GM12878 (cell line): ENCODE measurements around the gene SSH3. TPM values are rescaled to one million over a fixed set of nuclear protein-coding genes. Genes with fewer than 3 reads are reported as not detected.

Experiments
- ATAC-seq: fragments of 200-7000 bp; cut with Tn5 transposase; 3 replicates; pipeline ENCODE4 v1.9.1; 2020; ENCODE audit warnings: mild to moderate bottlenecking, moderate library complexity
- BruUV-seq: library from RNA; stranded (reverse); fragments of 400-500 nt; replicated peaks from 2 replicates; lab custom pipeline; 2021; lab: Mats Ljungman, UMichigan
- CTCF ChIA-PET: fragments of 300-600 bp; sonication (Branson Sonifier 250); formaldehyde crosslinking; extraction: SDS; loops from one replicate; lab custom pipeline; 2021; ENCODE audit warnings: inconsistent platforms; lab: Yijun Ruan, JAX
- POLR2A ChIA-PET: fragments of 350-600 bp; formaldehyde crosslinking; extraction: SDS; loops from one replicate; lab custom pipeline; 2021; ENCODE audit warnings: inconsistent platforms; lab: Charles Lee
- RAD21 ChIA-PET: fragments of 300-600 bp; sonication (Branson Sonifier 250); formaldehyde crosslinking; loops from one replicate; lab custom pipeline; 2023; ENCODE audit warnings: antibody characterized with exemption; ENCODE audit not compliant: unreplicated experiment; lab: Charles Lee
- SMC1A ChIA-PET: fragments of 300-600 bp; sonication (Branson Sonifier 250); formaldehyde crosslinking; loops from one replicate; lab custom pipeline; 2023; ENCODE audit not compliant: unreplicated experiment, uncharacterized antibody; lab: Charles Lee
- DNase-seq: peaks from one replicate; pipeline ENCODE4 v3.0.0-alpha.2; 2011; ENCODE audit warnings: low read depth, low spot score
- FAIRE-seq: peaks from 3 replicates; lab custom pipeline; 2011; peaks lifted over from hg19 to GRCh38; lab: Jason Lieb, UNC
- H2AFZ ChIP-seq: 2 replicates; pipeline ENCODE4 v1.6.0; 2011; ENCODE audit warnings: low read depth, low read length, control low read depth; ENCODE audit not compliant: control insufficient read depth
- H3K27ac ChIP-seq: 2 replicates; pipeline ENCODE4 v1.5.1; 2011; ENCODE audit warnings: control low read depth; ENCODE audit not compliant: control insufficient read depth, insufficient read depth
- H3K27me3 ChIP-seq, 2 experiments: replicated peaks in 1 of 2; 2 replicates each; pipeline versions ENCODE4 v1.6.0 to v1.6.1; 2011; ENCODE audit warnings: low read length in 1 of 2; ENCODE audit not compliant: control insufficient read depth in 2 of 2, insufficient read depth in 2 of 2
- H3K36me3 ChIP-seq, 2 experiments: 2 replicates each; pipeline ENCODE4 v1.5.1; 2011; ENCODE audit warnings: low read length in 1 of 2; ENCODE audit not compliant: control insufficient read depth in 2 of 2, insufficient read depth in 2 of 2
- H3K4me1 ChIP-seq: 2 replicates; pipeline ENCODE4 v1.6.1; 2011; ENCODE audit warnings: mild to moderate bottlenecking, low read length, moderate library complexity, mixed read lengths; ENCODE audit not compliant: control insufficient read depth, insufficient read depth
- H3K4me2 ChIP-seq: 2 replicates; pipeline ENCODE4 v1.6.0; 2011; ENCODE audit warnings: control low read depth; ENCODE audit not compliant: control insufficient read depth, insufficient read depth
- H3K4me3 ChIP-seq: fragments of 200-600 bp; sonication (generic); 2 replicates; pipeline ENCODE4 v1.5.1; 2016
- H3K79me2 ChIP-seq: 2 replicates; pipeline ENCODE4 v1.6.0; 2011; ENCODE audit warnings: low read length; ENCODE audit not compliant: control insufficient read depth, insufficient read depth
- H3K9ac ChIP-seq: 2 replicates; pipeline ENCODE4 v1.8.0; 2011; ENCODE audit warnings: low read length, control low read depth, mixed read lengths; ENCODE audit not compliant: control insufficient read depth, insufficient read depth
- H3K9me3 ChIP-seq: replicated peaks from 3 replicates; pipeline ENCODE4 v1.5.1; 2011; ENCODE audit warnings: mild to moderate bottlenecking, low read length; ENCODE audit not compliant: control insufficient read depth, insufficient read depth
- H4K20me1 ChIP-seq: 2 replicates; pipeline ENCODE4 v1.6.0; 2011; ENCODE audit not compliant: control insufficient read depth, insufficient read depth
- MEF2A ChIP-seq: IDR thresholded peaks from 2 replicates; pipeline ENCODE4 v1.6.1; 2011; ENCODE audit warnings: low read depth, mild to moderate bottlenecking, low read length, moderate library complexity; ENCODE audit not compliant: insufficient read depth
- SRF ChIP-seq, 2 experiments: IDR thresholded peaks; 2 replicates each; pipeline ENCODE4 v1.6.1; 2011; ENCODE audit warnings: low read depth in 2 of 2, low read length in 2 of 2, mild to moderate bottlenecking in 1 of 2, moderate library complexity in 1 of 2
- WGBS: methylation state at CpG from one replicate; pipeline ENCODE4 v1.1.6; 2016; ENCODE audit warnings: low lambda C conversion rate; ENCODE audit not compliant: insufficient replicate concordance, insufficient coverage; ENCODE audit errors: missing lambda C conversion rate; 5-methylcytosine and 5-hydroxymethylcytosine counted together
- in situ Hi-C: fragments of 300-500 bp; cut with MboI; formaldehyde crosslinking; loops from 9 replicates; pipeline ENCODE4 v1.14.3; 2018; ENCODE audit warnings: mixed read lengths
- intact Hi-C: fragments of 100-400 bp; cut with micrococcal nuclease; formaldehyde crosslinking; loops from one replicate; pipeline ENCODE4 v1.14.2; 2022; ENCODE audit not compliant: unreplicated experiment
- polyA plus RNA-seq, 11 experiments: library from polyadenylated mRNA; depleted of rRNA in 4 of 11; unstranded in 6 of 11; stranded (reverse) in 5 of 11; fragments of >200 nt; fragmentation: Nextera tagmentation in 4 of 11; fragmentation: Illumina TruSeq in 1 of 11; extraction: Ambion mirVana in 4 of 11; extraction: Trizol in 1 of 11; gene quantifications; 1 replicate in 1 of 11; 2 replicates in 10 of 11; pipeline versions ENCODE4 v1.2.1 to v1.2.3, GENCODE V29; 2011 to 2016; ENCODE audit warnings: inconsistent platforms in 2 of 11, missing spikeins in 2 of 11, low read depth in 1 of 11
- total RNA-seq, 4 experiments: library from RNA; depleted of rRNA in 3 of 4; stranded (reverse); fragments of >200 nt in 3 of 4; fragmentation: Illumina TruSeq in 1 of 4; extraction: Trizol in 1 of 4; gene quantifications; 2 replicates each; pipeline versions ENCODE4 v1.2.1 to v1.2.3, GENCODE V29; 2013 to 2021
- TF ChIP-seq, protein P1 (sequence below): fragments of 450-650 bp; formaldehyde crosslinking; IDR thresholded peaks from 2 replicates; pipeline ENCODE4 v1.4.0; 2022; ENCODE audit warnings: mild to moderate bottlenecking, moderate library complexity

SSH3 gene
- total and polyA plus RNA-seq, 10 of the 15 experiments (the other 5 are each of a cell fraction or from before 2014, with no cell fraction given) = 0.05 to 0.83 (median 0.28) TPM; not detected in 3

DNA sequence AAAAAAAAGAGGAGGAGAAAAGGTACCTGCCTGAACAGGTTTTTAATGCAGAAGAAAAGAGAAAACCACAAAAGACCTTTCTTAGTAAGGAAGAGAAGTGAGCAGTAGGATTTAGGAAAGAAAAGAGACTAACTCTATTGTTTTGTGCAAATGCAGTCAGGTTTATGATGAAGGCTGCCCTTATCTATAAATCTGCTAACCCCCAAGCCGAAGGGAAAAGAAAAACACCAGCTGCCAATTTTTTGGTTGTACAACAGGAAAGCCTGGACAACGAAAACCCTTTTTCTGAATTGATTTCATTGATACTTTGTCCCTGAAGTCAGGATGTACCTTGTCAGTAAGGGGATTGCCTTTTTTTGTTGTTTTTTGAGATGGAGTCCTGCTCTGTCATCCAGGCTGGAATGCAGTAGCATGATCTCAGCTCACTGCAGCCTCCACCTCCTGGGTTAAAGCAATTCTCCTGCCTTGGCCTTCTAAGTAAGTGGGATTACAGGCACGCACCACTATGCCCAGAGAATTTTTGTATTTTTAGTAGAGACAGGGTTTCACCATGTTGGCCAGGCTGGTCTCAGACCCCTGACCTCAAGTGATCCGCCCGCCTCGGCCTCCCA is 28.9 kb downstream of the SSH3 start:
- ATAC-seq = no peak
- H3K9me3 ChIP-seq = no peaks in the 10 kb centered on the region
- H4K20me1 ChIP-seq = no peaks in the 10 kb centered on the region
- H3K4me3 ChIP-seq = no peak overlapping the region
- ChIA-PET RAD21 (interaction anchor here (0.7 to 1.1 kb wide), 2 partner anchors 50 to 66 kb away, joined by 3 read pairs; partner anchors contain the start of gene GRK2), CTCF (interaction anchor here (1.5 to 6.5 kb wide), 2 partner anchors 14 to 50 kb away, joined by 3 to 42 read pairs; no protein-coding TSS in a partner anchor), POLR2A (no interaction called here), SMC1A (no interaction called here)
- no peaks in the 10 kb centered on the region for H3K4me1 ChIP-seq
- H3K36me3 ChIP-seq = no peaks in the 10 kb centered on the region
- intact Hi-C loops (no loop called here), in situ Hi-C loops (no loop called here)
- no peak overlapping the region for H3K4me2 ChIP-seq
- no peaks in the 10 kb centered on the region for H3K27me3 ChIP-seq
- 93% methylated on average over 6 of the region's 6 CpGs for WGBS
- TF ChIP-seq, protein P1, sequence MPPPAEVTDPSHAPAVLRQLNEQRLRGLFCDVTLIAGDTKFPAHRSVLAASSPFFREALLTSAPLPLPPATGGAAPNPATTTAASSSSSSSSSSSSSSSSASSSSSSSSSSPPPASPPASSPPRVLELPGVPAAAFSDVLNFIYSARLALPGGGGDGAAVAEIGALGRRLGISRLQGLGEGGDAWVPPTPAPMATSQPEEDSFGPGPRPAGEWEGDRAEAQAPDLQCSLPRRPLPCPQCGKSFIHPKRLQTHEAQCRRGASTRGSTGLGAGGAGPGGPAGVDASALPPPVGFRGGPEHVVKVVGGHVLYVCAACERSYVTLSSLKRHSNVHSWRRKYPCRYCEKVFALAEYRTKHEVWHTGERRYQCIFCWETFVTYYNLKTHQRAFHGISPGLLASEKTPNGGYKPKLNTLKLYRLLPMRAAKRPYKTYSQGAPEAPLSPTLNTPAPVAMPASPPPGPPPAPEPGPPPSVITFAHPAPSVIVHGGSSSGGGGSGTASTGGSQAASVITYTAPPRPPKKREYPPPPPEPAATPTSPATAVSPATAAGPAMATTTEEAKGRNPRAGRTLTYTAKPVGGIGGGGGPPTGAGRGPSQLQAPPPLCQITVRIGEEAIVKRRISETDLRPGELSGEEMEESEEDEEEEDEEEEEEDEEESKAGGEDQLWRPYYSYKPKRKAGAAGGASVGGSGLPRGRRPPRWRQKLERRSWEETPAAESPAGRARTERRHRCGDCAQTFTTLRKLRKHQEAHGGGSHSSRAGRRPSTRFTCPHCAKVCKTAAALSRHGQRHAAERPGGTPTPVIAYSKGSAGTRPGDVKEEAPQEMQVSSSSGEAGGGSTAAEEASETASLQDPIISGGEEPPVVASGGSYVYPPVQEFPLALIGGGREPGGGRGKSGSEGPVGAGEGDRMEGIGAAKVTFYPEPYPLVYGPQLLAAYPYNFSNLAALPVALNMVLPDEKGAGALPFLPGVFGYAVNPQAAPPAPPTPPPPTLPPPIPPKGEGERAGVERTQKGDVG (CRISPR knock-in tag) = no peak
- TF ChIP-seq MEF2A = no peak
- TF ChIP-seq SRF (IDR thresholded peaks at IDR 0.05; ENCODE audit: low read depth in 2 of 2, low read length in 2 of 2) = no peak
- no peak for FAIRE-seq
- H2AFZ ChIP-seq = no peak overlapping the region
- no peak overlapping the region for H3K27ac ChIP-seq
- H3K79me2 ChIP-seq = no peaks in the 10 kb centered on the region
- BruUV-seq = no TSS peak
- no peak overlapping the region for H3K9ac ChIP-seq
- no peak for DNase-seq
